ENCODE data around the gene PIAS4. TPM values are rescaled to one million over a fixed set of nuclear protein-coding genes. Genes with fewer than 3 reads are reported as not detected.

The PIAS4 gene
- total and polyA plus RNA-seq, 2 of the 13 experiments (the other 11 are each of a cell fraction or from before 2014, with no cell fraction given), result 9.0 to 20.1 TPM

DNA sequence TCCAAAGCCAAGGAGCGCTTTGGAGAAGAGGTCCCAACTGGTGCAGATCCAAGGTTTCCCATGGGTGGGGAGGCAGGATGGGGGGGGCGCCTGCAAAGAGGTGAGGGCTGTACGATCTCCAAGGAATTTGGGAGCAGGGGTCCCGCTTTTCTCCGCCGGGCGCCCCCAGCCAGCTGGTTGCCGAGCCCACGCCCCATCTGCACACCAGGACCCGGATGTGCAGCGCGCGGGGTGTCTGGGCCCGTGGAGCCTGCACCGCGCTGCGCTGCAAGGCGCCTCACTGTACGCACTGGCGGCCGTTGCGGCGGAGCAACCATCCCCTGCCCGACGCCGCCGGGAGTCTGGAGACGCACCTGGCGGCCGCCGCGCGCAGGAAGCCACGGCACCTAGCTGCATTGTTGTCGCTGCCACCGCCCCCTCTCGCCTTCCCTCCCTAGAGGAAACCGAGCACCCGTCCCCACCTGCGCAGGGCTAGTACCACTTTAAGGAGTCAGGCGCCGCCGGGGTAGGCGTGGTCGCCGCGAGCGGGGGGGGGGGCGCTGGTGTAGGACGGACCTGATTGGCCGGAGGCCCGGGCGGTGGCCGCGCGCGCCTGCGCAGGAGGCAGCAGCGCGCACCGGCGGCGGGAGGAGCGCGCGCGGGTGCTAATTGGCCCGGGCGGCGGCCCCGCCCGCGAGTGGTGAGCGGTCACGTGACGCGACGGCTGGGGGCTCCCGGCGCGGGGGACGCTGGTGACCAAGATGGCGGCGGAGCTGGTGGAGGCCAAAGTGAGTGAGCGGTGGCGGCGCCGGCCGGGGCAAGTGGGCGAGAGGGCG lies at the start of gene PIAS4 (continued):
- TF ChIP-seq, protein P1, sequence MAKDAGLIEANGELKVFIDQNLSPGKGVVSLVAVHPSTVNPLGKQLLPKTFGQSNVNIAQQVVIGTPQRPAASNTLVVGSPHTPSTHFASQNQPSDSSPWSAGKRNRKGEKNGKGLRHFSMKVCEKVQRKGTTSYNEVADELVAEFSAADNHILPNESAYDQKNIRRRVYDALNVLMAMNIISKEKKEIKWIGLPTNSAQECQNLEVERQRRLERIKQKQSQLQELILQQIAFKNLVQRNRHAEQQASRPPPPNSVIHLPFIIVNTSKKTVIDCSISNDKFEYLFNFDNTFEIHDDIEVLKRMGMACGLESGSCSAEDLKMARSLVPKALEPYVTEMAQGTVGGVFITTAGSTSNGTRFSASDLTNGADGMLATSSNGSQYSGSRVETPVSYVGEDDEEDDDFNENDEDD (CRISPR knock-in tag; IDR thresholded peaks at IDR 0.05; ENCODE audit: borderline replicate concordance), result peak; percentile 84; the same call in 1 of the 2 replicates
- TF ChIP-seq, protein P2, sequence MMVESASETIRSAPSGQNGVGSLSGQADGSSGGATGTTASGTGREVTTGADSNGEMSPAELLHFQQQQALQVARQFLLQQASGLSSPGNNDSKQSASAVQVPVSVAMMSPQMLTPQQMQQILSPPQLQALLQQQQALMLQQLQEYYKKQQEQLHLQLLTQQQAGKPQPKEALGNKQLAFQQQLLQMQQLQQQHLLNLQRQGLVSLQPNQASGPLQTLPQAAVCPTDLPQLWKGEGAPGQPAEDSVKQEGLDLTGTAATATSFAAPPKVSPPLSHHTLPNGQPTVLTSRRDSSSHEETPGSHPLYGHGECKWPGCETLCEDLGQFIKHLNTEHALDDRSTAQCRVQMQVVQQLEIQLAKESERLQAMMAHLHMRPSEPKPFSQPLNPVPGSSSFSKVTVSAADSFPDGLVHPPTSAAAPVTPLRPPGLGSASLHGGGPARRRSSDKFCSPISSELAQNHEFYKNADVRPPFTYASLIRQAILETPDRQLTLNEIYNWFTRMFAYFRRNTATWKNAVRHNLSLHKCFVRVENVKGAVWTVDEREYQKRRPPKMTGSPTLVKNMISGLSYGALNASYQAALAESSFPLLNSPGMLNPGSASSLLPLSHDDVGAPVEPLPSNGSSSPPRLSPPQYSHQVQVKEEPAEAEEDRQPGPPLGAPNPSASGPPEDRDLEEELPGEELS (CRISPR knock-in tag; IDR thresholded peaks at IDR 0.05), result peak; percentile 50
- TF ChIP-seq HNRNPLL (IDR thresholded peaks at IDR 0.05; ENCODE audit: low read depth, low read length, poor library complexity, severe bottlenecking) (peak; percentile 89), YY1 (IDR thresholded peaks at IDR 0.05; ENCODE audit: insufficient read depth, insufficient replicate concordance, low read depth, low read length) (peak; percentile 97), ZSCAN25 (CRISPR knock-in tag; IDR thresholded peaks at IDR 0.05) (no peak), ZNF547 (CRISPR knock-in tag; IDR thresholded peaks at IDR 0.05) (peak; percentile 62; the same call in 1 of the 2 replicates), NONO (IDR thresholded peaks at IDR 0.05) (no peak), NONO (CRISPR knock-in tag; conservative IDR thresholded peaks at IDR 0.05) (peak; percentile 43; the same call in 1 of the 2 replicates), AGO2 (optimal IDR thresholded peaks at IDR 0.05; ENCODE audit: low read depth, low read length) (peak; percentile 70), ZSCAN21 (CRISPR knock-in tag; IDR thresholded peaks at IDR 0.05; ENCODE audit: borderline replicate concordance) (peak; percentile 78), ZBTB3 (CRISPR knock-in tag; IDR thresholded peaks at IDR 0.05; ENCODE audit: borderline replicate concordance, low read depth) (peak; percentile 83), SP5 (CRISPR knock-in tag; IDR thresholded peaks at IDR 0.05; ENCODE audit: borderline replicate concordance, low read depth) (peak; percentile 59; the same call in 1 of the 2 replicates), SRY (CRISPR knock-in tag; IDR thresholded peaks at IDR 0.05) (peak; percentile 49; the same call in 1 of the 2 replicates), ZNF616 (CRISPR knock-in tag; IDR thresholded peaks at IDR 0.05; ENCODE audit: low read depth) (peak; percentile 33; the same call in 1 of the 2 replicates), ZNF382 (CRISPR knock-in tag; IDR thresholded peaks at IDR 0.05; ENCODE audit: borderline replicate concordance) (no peak), ZFP82 (CRISPR knock-in tag; IDR thresholded peaks at IDR 0.05; ENCODE audit: borderline replicate concordance) (peak; percentile 76; the same call in 1 of the 2 replicates)
- TF ChIP-seq, protein P3, sequence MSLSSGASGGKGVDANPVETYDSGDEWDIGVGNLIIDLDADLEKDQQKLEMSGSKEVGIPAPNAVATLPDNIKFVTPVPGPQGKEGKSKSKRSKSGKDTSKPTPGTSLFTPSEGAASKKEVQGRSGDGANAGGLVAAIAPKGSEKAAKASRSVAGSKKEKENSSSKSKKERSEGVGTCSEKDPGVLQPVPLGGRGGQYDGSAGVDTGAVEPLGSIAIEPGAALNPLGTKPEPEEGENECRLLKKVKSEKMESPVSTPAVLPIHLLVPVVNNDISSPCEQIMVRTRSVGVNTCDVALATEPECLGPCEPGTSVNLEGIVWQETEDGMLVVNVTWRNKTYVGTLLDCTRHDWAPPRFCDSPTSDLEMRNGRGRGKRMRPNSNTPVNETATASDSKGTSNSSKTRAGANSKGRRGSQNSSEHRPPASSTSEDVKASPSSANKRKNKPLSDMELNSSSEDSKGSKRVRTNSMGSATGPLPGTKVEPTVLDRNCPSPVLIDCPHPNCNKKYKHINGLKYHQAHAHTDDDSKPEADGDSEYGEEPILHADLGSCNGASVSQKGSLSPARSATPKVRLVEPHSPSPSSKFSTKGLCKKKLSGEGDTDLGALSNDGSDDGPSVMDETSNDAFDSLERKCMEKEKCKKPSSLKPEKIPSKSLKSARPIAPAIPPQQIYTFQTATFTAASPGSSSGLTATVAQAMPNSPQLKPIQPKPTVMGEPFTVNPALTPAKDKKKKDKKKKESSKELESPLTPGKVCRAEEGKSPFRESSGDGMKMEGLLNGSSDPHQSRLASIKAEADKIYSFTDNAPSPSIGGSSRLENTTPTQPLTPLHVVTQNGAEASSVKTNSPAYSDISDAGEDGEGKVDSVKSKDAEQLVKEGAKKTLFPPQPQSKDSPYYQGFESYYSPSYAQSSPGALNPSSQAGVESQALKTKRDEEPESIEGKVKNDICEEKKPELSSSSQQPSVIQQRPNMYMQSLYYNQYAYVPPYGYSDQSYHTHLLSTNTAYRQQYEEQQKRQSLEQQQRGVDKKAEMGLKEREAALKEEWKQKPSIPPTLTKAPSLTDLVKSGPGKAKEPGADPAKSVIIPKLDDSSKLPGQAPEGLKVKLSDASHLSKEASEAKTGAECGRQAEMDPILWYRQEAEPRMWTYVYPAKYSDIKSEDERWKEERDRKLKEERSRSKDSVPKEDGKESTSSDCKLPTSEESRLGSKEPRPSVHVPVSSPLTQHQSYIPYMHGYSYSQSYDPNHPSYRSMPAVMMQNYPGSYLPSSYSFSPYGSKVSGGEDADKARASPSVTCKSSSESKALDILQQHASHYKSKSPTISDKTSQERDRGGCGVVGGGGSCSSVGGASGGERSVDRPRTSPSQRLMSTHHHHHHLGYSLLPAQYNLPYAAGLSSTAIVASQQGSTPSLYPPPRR (CRISPR knock-in tag; IDR thresholded peaks at IDR 0.05; ENCODE audit: borderline replicate concordance), result 0 out of 2 replicates have a peak, but pooled peaks have one; percentile 16
- TF ChIP-seq, protein P4, sequence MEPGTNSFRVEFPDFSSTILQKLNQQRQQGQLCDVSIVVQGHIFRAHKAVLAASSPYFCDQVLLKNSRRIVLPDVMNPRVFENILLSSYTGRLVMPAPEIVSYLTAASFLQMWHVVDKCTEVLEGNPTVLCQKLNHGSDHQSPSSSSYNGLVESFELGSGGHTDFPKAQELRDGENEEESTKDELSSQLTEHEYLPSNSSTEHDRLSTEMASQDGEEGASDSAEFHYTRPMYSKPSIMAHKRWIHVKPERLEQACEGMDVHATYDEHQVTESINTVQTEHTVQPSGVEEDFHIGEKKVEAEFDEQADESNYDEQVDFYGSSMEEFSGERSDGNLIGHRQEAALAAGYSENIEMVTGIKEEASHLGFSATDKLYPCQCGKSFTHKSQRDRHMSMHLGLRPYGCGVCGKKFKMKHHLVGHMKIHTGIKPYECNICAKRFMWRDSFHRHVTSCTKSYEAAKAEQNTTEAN (CRISPR knock-in tag; conservative IDR thresholded peaks at IDR 0.05), result 0 out of 2 replicates have a peak, but pooled peaks have one; percentile 28

Measured in HepG2 (cell line).